ENCODE results near the gene SLC28A1.
A peak's percentile ranks its signal among the peaks of the same experiment; 100 is the strongest.

Gene SLC28A1

GRCh38 chr15:84905016-84905916 lies 20.8 kb downstream of the SLC28A1 start:
- Histone ChIP-seq H3K18ac (ENCODE audit: low read length) (peak overlapping the region; percentile 58), H4K91ac (ENCODE audit: low read depth, low read length) (peak overlapping the region; percentile 59), H3K9me3 (ENCODE audit: insufficient read depth, low read depth, low read length) (peaks cover 3% of the 10 kb centered on the region), H3K79me2 (ENCODE audit: control insufficient read depth, insufficient read depth, low read length, poor library complexity) (no peaks in the 10 kb centered on the region), H3K36me3 (ENCODE audit: control insufficient read depth in 1 of 2, insufficient read depth in 2 of 2, low read length in 2 of 2) (no peaks in the 10 kb centered on the region), H3K4me3 (ENCODE audit: low read depth, low read length) (no peak overlapping the region), H3K27ac (ENCODE audit: low read depth, low read length) (no peak overlapping the region), H4K8ac (ENCODE audit: low read depth, low read length) (peak overlapping the region; percentile 11), H3K79me1 (ENCODE audit: low read length) (peaks cover 18% of the 10 kb centered on the region), H2BK120ac (ENCODE audit: insufficient read depth, low read length, poor library complexity) (peak overlapping the region; percentile 37), H2BK12ac (ENCODE audit: low read length) (peak overlapping the region; percentile 52), H3K23ac (ENCODE audit: low read length) (no peak overlapping the region), H3K9ac (ENCODE audit: low read length) (no peak overlapping the region), H3K4me2 (ENCODE audit: low read length) (no peak overlapping the region), H2AFZ (ENCODE audit: insufficient read depth, low read length, poor library complexity) (peak overlapping the region; percentile 11), H4K12ac (ENCODE audit: low read depth, low read length) (no peak overlapping the region), H2AK5ac (ENCODE audit: low read length) (peak overlapping the region; percentile 58), H3K4me1 (ENCODE audit: control insufficient read depth in 1 of 2, insufficient read depth in 2 of 2, low read length in 2 of 2) (peaks cover 19 to 21% of the 10 kb centered on the region in 2 experiments), H3K4ac (ENCODE audit: low read depth, low read length) (peak overlapping the region; percentile 23), H3K14ac (ENCODE audit: low read length) (peak overlapping the region; percentile 21), H3K27me3 (ENCODE audit: insufficient read depth, low read length) (no peaks in the 10 kb centered on the region), H2BK5ac (ENCODE audit: low read depth, low read length, poor library complexity) (peak overlapping the region; percentile 5)
- WGBS (ENCODE audit: extremely low coverage, insufficient coverage, insufficient read length): no CpG with 5 or more reads among the region's 15 CpGs
- no peak for DNase-seq

GRCh38 chr15:84907731-84908130 lies 23.3 kb downstream of the SLC28A1 start:
- no peak overlapping the region for H3K4me3 ChIP-seq (ENCODE audit: low read depth, low read length)
- H3K18ac ChIP-seq (ENCODE audit: low read length): no peak overlapping the region
- no peak overlapping the region for H2AK5ac ChIP-seq (ENCODE audit: low read length)
- H2BK5ac ChIP-seq (ENCODE audit: low read depth, low read length, poor library complexity): no peak overlapping the region
- no peak overlapping the region for H3K4me2 ChIP-seq (ENCODE audit: low read length)
- H4K91ac ChIP-seq (ENCODE audit: low read depth, low read length): no peak overlapping the region
- H2BK12ac ChIP-seq (ENCODE audit: low read length): no peak overlapping the region
- peaks cover 3% of the 10 kb centered on the region for H3K9me3 ChIP-seq (ENCODE audit: insufficient read depth, low read depth, low read length)
- H3K27me3 ChIP-seq (ENCODE audit: insufficient read depth, low read length): no peaks in the 10 kb centered on the region
- no peak overlapping the region for H3K27ac ChIP-seq (ENCODE audit: low read depth, low read length)
- WGBS (ENCODE audit: extremely low coverage, insufficient coverage, insufficient read length): no CpG with 5 or more reads among the region's 4 CpGs
- no peaks in the 10 kb centered on the region for H3K79me2 ChIP-seq (ENCODE audit: control insufficient read depth, insufficient read depth, low read length, poor library complexity)
- no peak overlapping the region for H3K23ac ChIP-seq (ENCODE audit: low read length)
- H3K79me1 ChIP-seq (ENCODE audit: low read length): peaks cover 26% of the 10 kb centered on the region
- no peak overlapping the region for H4K8ac ChIP-seq (ENCODE audit: low read depth, low read length)
- H2AFZ ChIP-seq (ENCODE audit: insufficient read depth, low read length, poor library complexity): no peak overlapping the region
- no peak overlapping the region for H4K12ac ChIP-seq (ENCODE audit: low read depth, low read length)
- no peaks in the 10 kb centered on the region for H3K36me3 ChIP-seq (ENCODE audit: control insufficient read depth in 1 of 2, insufficient read depth in 2 of 2, low read length in 2 of 2)
- peaks cover 22 to 31% of the 10 kb centered on the region in 2 experiments for H3K4me1 ChIP-seq (ENCODE audit: control insufficient read depth in 1 of 2, insufficient read depth in 2 of 2, low read length in 2 of 2)
- no peak for DNase-seq
- H2BK120ac ChIP-seq (ENCODE audit: insufficient read depth, low read length, poor library complexity): no peak overlapping the region
- H3K4ac ChIP-seq (ENCODE audit: low read depth, low read length): no peak overlapping the region
- no peak overlapping the region for H3K9ac ChIP-seq (ENCODE audit: low read length)
- no peak overlapping the region for H3K14ac ChIP-seq (ENCODE audit: low read length)

GRCh38 chr15:84908564-84908963 lies 24.1 kb downstream of the SLC28A1 start:
- Histone ChIP-seq H3K36me3 (ENCODE audit: control insufficient read depth in 1 of 2, insufficient read depth in 2 of 2, low read length in 2 of 2) (no peaks in the 10 kb centered on the region), H4K91ac (ENCODE audit: low read depth, low read length) (peak overlapping the region; percentile 88), H2AFZ (ENCODE audit: insufficient read depth, low read length, poor library complexity) (peak overlapping the region; percentile 71), H3K4me3 (ENCODE audit: low read depth, low read length) (no peak overlapping the region), H3K27me3 (ENCODE audit: insufficient read depth, low read length) (no peaks in the 10 kb centered on the region), H3K79me2 (ENCODE audit: control insufficient read depth, insufficient read depth, low read length, poor library complexity) (peaks cover 2% of the 10 kb centered on the region), H2AK5ac (ENCODE audit: low read length) (peak overlapping the region; percentile 50), H3K18ac (ENCODE audit: low read length) (peak overlapping the region; percentile 63), H3K27ac (ENCODE audit: low read depth, low read length) (no peak overlapping the region), H2BK5ac (ENCODE audit: low read depth, low read length, poor library complexity) (peak overlapping the region; percentile 21), H3K4me1 (ENCODE audit: control insufficient read depth in 1 of 2, insufficient read depth in 2 of 2, low read length in 2 of 2) (peaks cover 29 to 38% of the 10 kb centered on the region in 2 experiments), H3K4me2 (ENCODE audit: low read length) (no peak overlapping the region), H3K9ac (ENCODE audit: low read length) (no peak overlapping the region), H3K14ac (ENCODE audit: low read length) (peak overlapping the region; percentile 60), H2BK12ac (ENCODE audit: low read length) (peak overlapping the region; percentile 68), H3K79me1 (ENCODE audit: low read length) (peaks cover 34% of the 10 kb centered on the region), H4K12ac (ENCODE audit: low read depth, low read length) (no peak overlapping the region), H3K23ac (ENCODE audit: low read length) (no peak overlapping the region), H3K4ac (ENCODE audit: low read depth, low read length) (no peak overlapping the region), H2BK120ac (ENCODE audit: insufficient read depth, low read length, poor library complexity) (peak overlapping the region; percentile 79), H4K8ac (ENCODE audit: low read depth, low read length) (peak overlapping the region; percentile 75), H3K9me3 (ENCODE audit: insufficient read depth, low read depth, low read length) (peaks cover 3% of the 10 kb centered on the region)
- WGBS (ENCODE audit: extremely low coverage, insufficient coverage, insufficient read length): no CpG with 5 or more reads among the region's 13 CpGs
- DNase-seq: no peak

- H3K27me3 ChIP-seq (ENCODE audit: insufficient read depth, low read length): no peaks in the 10 kb centered on the region
- peak overlapping the region; percentile 14 for H2BK5ac ChIP-seq (ENCODE audit: low read depth, low read length, poor library complexity)
- peaks cover 27 to 35% of the 10 kb centered on the region in 2 experiments for H3K4me1 ChIP-seq (ENCODE audit: control insufficient read depth in 1 of 2, insufficient read depth in 2 of 2, low read length in 2 of 2)
- H2AFZ ChIP-seq (ENCODE audit: insufficient read depth, low read length, poor library complexity): no peak overlapping the region
- H2BK12ac ChIP-seq (ENCODE audit: low read length): no peak overlapping the region
- no peak overlapping the region for H3K4me2 ChIP-seq (ENCODE audit: low read length)
- H4K8ac ChIP-seq (ENCODE audit: low read depth, low read length): peak overlapping the region; percentile 64
- H4K12ac ChIP-seq (ENCODE audit: low read depth, low read length): no peak overlapping the region
- peaks cover 2% of the 10 kb centered on the region for H3K79me2 ChIP-seq (ENCODE audit: control insufficient read depth, insufficient read depth, low read length, poor library complexity)
- H3K36me3 ChIP-seq (ENCODE audit: control insufficient read depth in 1 of 2, insufficient read depth in 2 of 2, low read length in 2 of 2): no peaks in the 10 kb centered on the region
- H2AK5ac ChIP-seq (ENCODE audit: low read length): peak overlapping the region; percentile 63
- no peak for DNase-seq
- H4K91ac ChIP-seq (ENCODE audit: low read depth, low read length): peak overlapping the region; percentile 75
- no peak overlapping the region for H3K23ac ChIP-seq (ENCODE audit: low read length)
- H3K9ac ChIP-seq (ENCODE audit: low read length): no peak overlapping the region
- H3K9me3 ChIP-seq (ENCODE audit: insufficient read depth, low read depth, low read length): peaks cover 3% of the 10 kb centered on the region
- H2BK120ac ChIP-seq (ENCODE audit: insufficient read depth, low read length, poor library complexity): peak overlapping the region; percentile 37
- H3K18ac ChIP-seq (ENCODE audit: low read length): no peak overlapping the region
- no peak overlapping the region for H3K27ac ChIP-seq (ENCODE audit: low read depth, low read length)
- peak overlapping the region; percentile 37 for H3K4ac ChIP-seq (ENCODE audit: low read depth, low read length)
- no peak overlapping the region for H3K4me3 ChIP-seq (ENCODE audit: low read depth, low read length)
- WGBS (ENCODE audit: extremely low coverage, insufficient coverage, insufficient read length): 100% methylated on average over 1 of the region's 3 CpGs
- H3K79me1 ChIP-seq (ENCODE audit: low read length): peaks cover 34% of the 10 kb centered on the region
- H3K14ac ChIP-seq (ENCODE audit: low read length): peak overlapping the region; percentile 34
These were observed 24.6 kb downstream of the SLC28A1 start for GRCh38 chr15:84909029-84909428.

All from trophoblast cell (in vitro differentiated cells and primary cell).